ENCODE results near the gene DNAJB1.
"Not testable (repeated sequence)": the region's sequence is repeated elsewhere in the genome, so short reads cannot be mapped to it uniquely, and the experiment has no call there.

DNAJB1 gene

GRCh38 chr19:14517840-14518505 is at the start of gene DNAJB1:
Gene DNAJB1, minus strand, starts transcription at chr19:14518397. Its CDS starts 48 bp downstream, at chr19:14518349.
- DNase-seq, result peak; percentile 52 to 68 (median 52)

- DNase-seq, result no peak
Measured at GRCh38 chr19:14567079-14567478, 48.9 kb upstream of the DNAJB1 start.

GRCh38 chr19:14566712-14567077 is 48.5 kb upstream of the DNAJB1 start:
- no peak for DNase-seq

GRCh38 chr19:14565765-14566711 is 47.8 kb upstream of the DNAJB1 start:
- DNase-seq, result no peak

GRCh38 chr19:14565298-14565679 is 47.1 kb upstream of the DNAJB1 start:
- no peak for DNase-seq

GRCh38 chr19:14564652-14565297 is 46.6 kb upstream of the DNAJB1 start:
- DNase-seq, result not testable (repeated sequence)

- peak in 1 of 4 experiments; percentile 18 for DNase-seq
Measured at GRCh38 chr19:14563989-14564651, 45.9 kb upstream of the DNAJB1 start.

GRCh38 chr19:14563590-14563926 is 45.4 kb upstream of the DNAJB1 start:
- DNase-seq, result no peak

GRCh38 chr19:14562660-14563589 is 44.7 kb upstream of the DNAJB1 start:
- no peak for DNase-seq

GRCh38 chr19:14561847-14562351 is 43.7 kb upstream of the DNAJB1 start:
- no peak for DNase-seq

GRCh38 chr19:14561249-14561648 is 43.1 kb upstream of the DNAJB1 start:
- no peak for DNase-seq

GRCh38 chr19:14560776-14561108 is 42.5 kb upstream of the DNAJB1 start:
- no peak for DNase-seq

- no peak for DNase-seq
Measured at GRCh38 chr19:14559916-14560775, 41.9 kb upstream of the DNAJB1 start.

- DNase-seq, result no peak
Measured at GRCh38 chr19:14558370-14559066, 40.3 kb upstream of the DNAJB1 start.

- DNase-seq, result peak; percentile 51 to 60 (median 54)
Measured at GRCh38 chr19:14556662-14557188, 38.5 kb upstream of the DNAJB1 start.

- no peak for DNase-seq
Measured at GRCh38 chr19:14555918-14556661, 37.9 kb upstream of the DNAJB1 start.

GRCh38 chr19:14554382-14554812 is 36.2 kb upstream of the DNAJB1 start:
- DNase-seq, result no peak

GRCh38 chr19:14553939-14554243 is 35.7 kb upstream of the DNAJB1 start:
- DNase-seq, result no peak
